ENCODE data around the gene KBTBD7. TPM values are rescaled to one million over a fixed set of nuclear protein-coding genes. Genes with fewer than 3 reads are reported as not detected.

The KBTBD7 gene
- total RNA-seq, 1 donor from 2014 or later = 5.9 TPM

DNA sequence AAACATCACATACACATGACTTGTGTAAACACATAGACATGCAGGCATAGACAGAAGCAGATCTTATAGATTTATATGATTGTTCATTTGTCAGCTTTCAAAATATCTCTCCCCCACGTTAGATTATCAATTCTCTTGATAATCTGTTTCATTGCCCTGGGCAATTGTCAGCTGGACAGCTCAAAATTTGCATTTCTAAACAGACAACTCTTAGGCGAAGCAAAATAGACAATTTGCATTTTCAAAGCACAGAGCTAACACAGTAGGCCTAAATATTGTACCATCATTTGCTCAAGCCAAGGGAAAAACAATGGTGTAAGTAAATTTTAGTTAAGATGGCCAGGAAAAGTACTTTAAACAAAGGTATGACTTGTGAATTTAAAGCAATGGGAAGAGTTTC lies 37.7 kb downstream of the KBTBD7 start:
- Histone ChIP-seq H3K4me1 (no peaks in the 10 kb centered on the region), H3K4me3 (no peak overlapping the region), H3K27me3 (no peaks in the 10 kb centered on the region), H3K36me3 (no peaks in the 10 kb centered on the region), H3K9me3 (peaks cover 2% of the 10 kb centered on the region), H3K27ac (no peak overlapping the region)
- no peak for DNase-seq (ENCODE audit: extremely low spot score in 2 of 2)
- TF ChIP-seq, protein P1, sequence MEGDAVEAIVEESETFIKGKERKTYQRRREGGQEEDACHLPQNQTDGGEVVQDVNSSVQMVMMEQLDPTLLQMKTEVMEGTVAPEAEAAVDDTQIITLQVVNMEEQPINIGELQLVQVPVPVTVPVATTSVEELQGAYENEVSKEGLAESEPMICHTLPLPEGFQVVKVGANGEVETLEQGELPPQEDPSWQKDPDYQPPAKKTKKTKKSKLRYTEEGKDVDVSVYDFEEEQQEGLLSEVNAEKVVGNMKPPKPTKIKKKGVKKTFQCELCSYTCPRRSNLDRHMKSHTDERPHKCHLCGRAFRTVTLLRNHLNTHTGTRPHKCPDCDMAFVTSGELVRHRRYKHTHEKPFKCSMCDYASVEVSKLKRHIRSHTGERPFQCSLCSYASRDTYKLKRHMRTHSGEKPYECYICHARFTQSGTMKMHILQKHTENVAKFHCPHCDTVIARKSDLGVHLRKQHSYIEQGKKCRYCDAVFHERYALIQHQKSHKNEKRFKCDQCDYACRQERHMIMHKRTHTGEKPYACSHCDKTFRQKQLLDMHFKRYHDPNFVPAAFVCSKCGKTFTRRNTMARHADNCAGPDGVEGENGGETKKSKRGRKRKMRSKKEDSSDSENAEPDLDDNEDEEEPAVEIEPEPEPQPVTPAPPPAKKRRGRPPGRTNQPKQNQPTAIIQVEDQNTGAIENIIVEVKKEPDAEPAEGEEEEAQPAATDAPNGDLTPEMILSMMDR (IDR thresholded peaks at IDR 0.05) = no peak
- TF ChIP-seq POLR2A (IDR thresholded peaks at IDR 0.05) (no peak), POLR2AphosphoS5 (IDR thresholded peaks at IDR 0.05; ENCODE audit: insufficient read depth in 1 of 2, low read depth in 1 of 2) (no peak)
- intact Hi-C loops (cut with DNase I) = no loop called here

DNA sequence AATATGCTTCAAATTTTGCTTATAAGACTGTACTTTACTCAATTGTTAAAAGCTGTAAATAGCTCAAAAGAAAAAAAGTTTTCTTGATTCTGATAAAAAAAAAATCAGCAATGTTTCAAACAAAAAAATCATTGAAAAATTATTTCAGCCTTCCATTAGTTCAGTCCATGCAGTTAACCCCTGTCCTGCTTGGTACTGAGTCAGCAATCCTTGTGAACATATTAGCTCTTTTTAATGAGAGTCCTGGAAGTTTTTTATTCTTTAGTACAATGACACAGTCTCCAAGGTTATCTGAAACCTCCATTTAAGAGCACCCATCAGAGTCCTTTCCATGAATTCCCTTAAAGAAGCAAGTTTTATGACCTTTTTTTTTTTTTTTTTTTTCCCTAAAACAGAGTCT lies 40.3 kb downstream of the KBTBD7 start:
- TF ChIP-seq POLR2AphosphoS5 (IDR thresholded peaks at IDR 0.05; ENCODE audit: insufficient read depth in 1 of 2, low read depth in 1 of 2) (no peak), POLR2A (IDR thresholded peaks at IDR 0.05) (no peak)
- TF ChIP-seq, protein P1 (IDR thresholded peaks at IDR 0.05) = no peak
- intact Hi-C loops (cut with DNase I) = no loop called here
- H3K27me3 ChIP-seq = no peaks in the 10 kb centered on the region
- H3K36me3 ChIP-seq = no peaks in the 10 kb centered on the region
- peaks cover 9% of the 10 kb centered on the region for H3K9me3 ChIP-seq
- H3K27ac ChIP-seq = no peak overlapping the region
- no peaks in the 10 kb centered on the region for H3K4me1 ChIP-seq
- no peak for DNase-seq (ENCODE audit: extremely low spot score in 2 of 2)
- no peak overlapping the region for H3K4me3 ChIP-seq

DNA sequence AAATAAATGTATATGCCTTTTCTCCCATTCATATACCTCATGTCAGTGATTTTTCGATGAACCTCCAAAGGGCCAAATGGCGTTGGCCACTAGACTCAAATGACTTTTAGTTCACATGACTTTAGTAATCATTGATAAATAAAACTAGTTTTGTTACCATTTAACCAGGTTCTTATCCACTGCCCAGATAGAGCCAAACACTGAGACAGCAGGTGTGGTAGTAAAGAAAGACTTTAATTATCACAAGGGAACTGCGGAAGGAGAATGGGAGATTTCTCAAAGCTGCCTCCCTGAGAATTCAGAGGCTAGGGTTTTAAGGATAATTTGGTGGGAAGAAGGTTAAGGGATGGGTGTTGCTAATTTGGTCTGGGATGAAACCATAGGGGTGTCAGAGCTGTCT lies 42.4 kb downstream of the KBTBD7 start:
- Histone ChIP-seq H3K27me3 (no peaks in the 10 kb centered on the region), H3K36me3 (peaks cover 0 to 7% of the 10 kb centered on the region in 2 donors), H3K9me3 (peaks cover 20% of the 10 kb centered on the region), H3K4me1 (no peaks in the 10 kb centered on the region), H3K27ac (no peak overlapping the region), H3K4me3 (no peak overlapping the region)
- no peak for DNase-seq (ENCODE audit: extremely low spot score in 2 of 2)
- intact Hi-C loops (cut with DNase I) = no loop called here
- TF ChIP-seq, protein P1 (IDR thresholded peaks at IDR 0.05) = no peak
- TF ChIP-seq POLR2AphosphoS5 (IDR thresholded peaks at IDR 0.05; ENCODE audit: insufficient read depth in 1 of 2, low read depth in 1 of 2) (no peak), POLR2A (IDR thresholded peaks at IDR 0.05) (no peak)

DNA sequence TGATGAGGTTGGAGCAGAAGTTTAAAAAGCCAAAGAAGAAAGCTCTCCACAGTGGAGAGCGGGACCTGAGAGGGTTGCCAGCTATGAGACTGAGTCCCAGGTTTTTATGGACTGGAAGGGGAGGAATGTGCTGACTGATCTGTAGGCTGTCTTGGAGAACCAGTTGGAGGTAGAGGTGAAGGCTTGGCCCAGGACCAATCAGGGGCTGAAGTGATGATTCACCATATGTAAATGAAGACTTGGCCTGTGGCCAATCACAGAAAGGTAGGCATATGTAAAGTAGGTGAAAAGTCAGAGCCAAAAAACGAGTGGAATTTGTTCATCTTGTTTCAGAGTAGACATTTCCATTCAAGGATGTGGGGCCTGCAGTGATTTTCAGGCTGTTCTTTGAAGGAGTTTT lies 44.3 kb downstream of the KBTBD7 start:
- DNase-seq (ENCODE audit: extremely low spot score in 2 of 2) = no peak
- H3K4me3 ChIP-seq = no peak overlapping the region
- no peaks in the 10 kb centered on the region for H3K27me3 ChIP-seq
- H3K36me3 ChIP-seq = peaks cover 0 to 7% of the 10 kb centered on the region in 2 donors
- H3K9me3 ChIP-seq = peaks cover 20% of the 10 kb centered on the region
- no peaks in the 10 kb centered on the region for H3K4me1 ChIP-seq
- no peak overlapping the region for H3K27ac ChIP-seq
- TF ChIP-seq POLR2A (IDR thresholded peaks at IDR 0.05) = no peak
- TF ChIP-seq, protein P1 (IDR thresholded peaks at IDR 0.05) = no peak
- no peak for TF ChIP-seq POLR2AphosphoS5 (IDR thresholded peaks at IDR 0.05; ENCODE audit: insufficient read depth in 1 of 2, low read depth in 1 of 2)
- intact Hi-C loops (cut with DNase I) = no loop called here

DNA sequence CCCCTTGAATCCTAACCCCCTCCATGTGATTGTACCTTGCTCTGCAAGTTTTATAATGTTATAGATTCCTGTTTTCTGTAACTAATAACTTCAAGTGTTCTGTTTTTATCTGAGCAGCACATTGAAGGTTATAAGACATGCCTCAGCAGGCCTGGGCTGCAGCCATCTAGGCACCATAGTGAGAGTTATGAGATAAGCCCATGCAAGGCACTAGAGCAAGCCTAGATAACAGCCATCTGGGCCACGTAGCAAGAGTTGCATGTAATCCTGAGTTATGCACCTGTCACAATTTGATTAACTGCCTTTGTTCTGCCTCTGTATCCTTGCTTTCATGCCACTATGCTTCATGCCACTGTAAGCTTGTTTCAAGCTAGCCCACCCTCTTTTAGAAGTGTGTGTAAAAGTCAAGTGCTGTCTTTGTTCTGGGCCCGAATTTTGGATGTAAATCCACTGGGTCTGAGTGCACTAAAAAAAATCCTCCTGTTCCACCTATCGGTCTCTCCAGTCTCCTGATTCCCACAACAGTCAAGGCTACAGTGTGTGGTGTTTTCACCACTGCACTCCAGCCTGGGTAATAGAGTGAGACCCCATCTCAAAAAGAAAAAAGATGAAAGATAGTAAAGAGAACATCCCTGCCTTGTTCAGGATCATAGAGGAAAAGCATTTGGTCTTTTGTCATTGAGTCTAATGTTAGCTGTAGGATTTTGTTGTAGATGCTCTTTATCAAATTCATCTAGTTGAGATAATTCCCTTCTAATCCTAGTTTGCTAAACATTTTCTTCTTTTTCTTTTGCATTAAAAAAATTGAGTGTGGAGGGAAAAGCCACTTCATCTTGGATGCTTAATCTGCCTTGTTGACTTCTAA lies 45.7 kb downstream of the KBTBD7 start:
- intact Hi-C loops (cut with DNase I) = no loop called here

More for the DNA sequence above, 45.7 kb downstream of the KBTBD7 start:
- Histone ChIP-seq H3K27me3 (no peaks in the 10 kb centered on the region), H3K9me3 (peaks cover 20% of the 10 kb centered on the region), H3K27ac (no peak overlapping the region), H3K36me3 (peaks cover 0 to 7% of the 10 kb centered on the region in 2 donors), H3K4me3 (no peak overlapping the region), H3K4me1 (no peaks in the 10 kb centered on the region)
- TF ChIP-seq POLR2A (IDR thresholded peaks at IDR 0.05) = no peak
- TF ChIP-seq, protein P1 (IDR thresholded peaks at IDR 0.05) = no peak
- no peak for TF ChIP-seq POLR2AphosphoS5 (IDR thresholded peaks at IDR 0.05; ENCODE audit: insufficient read depth in 1 of 2, low read depth in 1 of 2)
- DNase-seq (ENCODE audit: extremely low spot score in 2 of 2) = no peak
